Smooth muscle cell (in vitro differentiated cells): Measurements from ENCODE around the gene ASB2. TPM values are rescaled to one million over a fixed set of nuclear protein-coding genes. Genes with fewer than 3 reads are reported as not detected.

Source experiments
- DNase-seq: peaks from one replicate; lab custom pipeline; 2025; ENCODE audit not compliant: unreplicated experiment; lab: John Stamatoyannopoulos, UW
- H2AFZ ChIP-seq: fragments of 200-600 bp; sonication (generic); 2 replicates; pipeline ENCODE4 v1.6.0; 2016; ENCODE audit warnings: antibody characterized with exemption, low read depth, mild to moderate bottlenecking
- H3F3A ChIP-seq: fragments of 200-600 bp; sonication (generic); 2 replicates; pipeline ENCODE4 v1.6.0; 2017; ENCODE audit warnings: antibody characterized with exemption, low read depth
- H3K27ac ChIP-seq: fragments of 200-600 bp; sonication (generic); 2 replicates; pipeline ENCODE4 v1.5.1; 2016; ENCODE audit warnings: low read depth, mild to moderate bottlenecking
- H3K27me3 ChIP-seq: fragments of 200-600 bp; sonication (generic); 2 replicates; pipeline ENCODE4 v1.6.1; 2016; ENCODE audit warnings: low read depth, mild to moderate bottlenecking
- H3K36me3 ChIP-seq: fragments of 200-600 bp; sonication (generic); 2 replicates; pipeline ENCODE4 v1.5.1; 2016; ENCODE audit warnings: low read depth
- H3K4me1 ChIP-seq: fragments of 200-600 bp; sonication (generic); 2 replicates; pipeline ENCODE4 v1.5.1; 2016; ENCODE audit warnings: low read depth
- H3K4me2 ChIP-seq: fragments of 200-600 bp; sonication (generic); 2 replicates; pipeline ENCODE4 v1.6.0; 2016; ENCODE audit warnings: mild to moderate bottlenecking
- H3K4me3 ChIP-seq: fragments of 200-600 bp; sonication (generic); 2 replicates; pipeline ENCODE4 v1.5.1; 2016; ENCODE audit warnings: mild to moderate bottlenecking
- H3K79me2 ChIP-seq: fragments of 200-600 bp; sonication (generic); 2 replicates; pipeline ENCODE4 v1.6.0; 2016; ENCODE audit warnings: low read depth, mild to moderate bottlenecking
- H3K9ac ChIP-seq: fragments of 200-600 bp; sonication (generic); 2 replicates; pipeline ENCODE4 v1.6.0; 2016; ENCODE audit warnings: low read depth
- H3K9me3 ChIP-seq: fragments of 200-600 bp; sonication (generic); replicated peaks from 2 replicates; pipeline ENCODE4 v1.5.1; 2016; ENCODE audit warnings: low read depth
- H4K20me1 ChIP-seq: fragments of 200-600 bp; sonication (generic); 2 replicates; pipeline ENCODE4 v1.6.0; 2016; ENCODE audit warnings: low read depth
- CTCF ChIP-seq: fragments of 200-600 bp; sonication (generic); IDR thresholded peaks from 2 replicates; pipeline ENCODE4 v1.5.1; 2017; ENCODE audit warnings: borderline replicate concordance, mild to moderate bottlenecking, antibody characterized with exemption; ENCODE audit not compliant: insufficient read depth, poor library complexity, severe bottlenecking
- WGBS: methylation state at CpG from one replicate; pipeline ENCODE4 v1.1.7; 2016; ENCODE audit warnings: low lambda C conversion rate; 5-methylcytosine and 5-hydroxymethylcytosine counted together
- polyA plus RNA-seq: library from polyadenylated mRNA; unstranded; fragments of >200 nt; fragmentation: Nextera tagmentation; extraction: Ambion mirVana; gene quantifications from 2 replicates; pipeline ENCODE4 v1.2.1, GENCODE V29; 2016
- total RNA-seq: library from RNA; depleted of rRNA; stranded (reverse); fragments of >200 nt; gene quantifications from 2 replicates; pipeline ENCODE4 v1.2.3, GENCODE V29; 2014

The ASB2 gene
- total and polyA plus RNA-seq, 2 experiments from 2014 or later = 0.99 TPM; not detected in 1

- H3K4me3 ChIP-seq = no peak overlapping the region
- H4K20me1 ChIP-seq = no peaks in the 10 kb centered on the region
- no peaks in the 10 kb centered on the region for H3K36me3 ChIP-seq
- WGBS = 92% methylated on average over 4 of the region's 4 CpGs
- H3K4me2 ChIP-seq = no peak overlapping the region
- no peak overlapping the region for H2AFZ ChIP-seq
- no peak overlapping the region for H3K9ac ChIP-seq
- H3K27me3 ChIP-seq = peaks cover 4% of the 10 kb centered on the region
- H3K9me3 ChIP-seq = no peaks in the 10 kb centered on the region
- H3F3A ChIP-seq = no peaks in the 10 kb centered on the region
- TF ChIP-seq CTCF = no peak
- no peak overlapping the region for H3K27ac ChIP-seq
- no peaks in the 10 kb centered on the region for H3K79me2 ChIP-seq
- H3K4me1 ChIP-seq = no peaks in the 10 kb centered on the region
- DNase-seq = no peak
Measured at GRCh38 chr14:94003397-94003796, 27.0 kb upstream of the ASB2 start.

DNA sequence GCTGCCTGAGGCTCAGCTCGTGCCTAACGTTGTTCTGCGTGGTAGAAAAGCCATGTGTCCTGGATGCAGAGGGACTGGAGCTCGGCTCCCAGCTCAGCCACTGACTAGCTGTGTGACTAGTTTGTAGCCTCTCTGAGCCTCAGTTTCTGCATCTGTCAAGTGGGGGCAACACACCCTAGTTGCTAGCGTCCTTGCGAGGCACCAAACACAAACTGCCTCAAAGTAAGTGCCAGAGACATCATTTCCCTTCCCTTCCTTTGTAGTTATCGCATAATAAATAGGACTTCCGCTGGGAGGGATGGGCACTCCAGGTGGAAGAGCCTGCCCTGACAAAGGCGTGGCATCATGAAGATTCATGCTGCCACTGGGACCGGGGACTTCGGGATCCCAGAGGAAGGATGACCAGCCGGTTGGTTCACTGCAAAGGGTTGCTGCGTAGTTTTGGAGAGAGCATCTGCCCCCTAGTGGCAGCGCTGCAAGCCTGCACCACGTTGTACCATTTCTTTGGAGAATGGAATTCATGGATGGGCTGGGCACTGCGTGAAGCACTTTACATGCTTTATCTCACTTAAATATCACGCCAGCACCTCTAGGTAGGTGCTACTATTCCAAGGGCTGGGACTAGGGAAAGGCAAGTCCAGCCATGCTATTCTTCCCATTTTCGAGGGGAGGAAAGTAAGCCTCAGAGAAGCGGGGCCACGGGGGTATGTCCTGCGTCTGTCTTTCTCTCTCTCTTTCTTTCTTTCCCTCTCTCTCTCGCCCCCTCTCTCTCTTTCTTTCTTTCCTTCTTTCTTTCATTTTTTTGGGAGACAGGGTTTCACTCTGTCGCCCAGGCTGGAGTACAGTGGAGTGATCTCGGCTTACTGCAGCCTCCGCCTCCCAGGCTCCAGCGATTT lies 25.4 kb upstream of the ASB2 start:
- WGBS = 53% methylated on average over 26 of the region's 26 CpGs
- no peaks in the 10 kb centered on the region for H3K9me3 ChIP-seq
- no peaks in the 10 kb centered on the region for H4K20me1 ChIP-seq
- no peaks in the 10 kb centered on the region for H3K36me3 ChIP-seq
- no peaks in the 10 kb centered on the region for H3K79me2 ChIP-seq
- H3K4me2 ChIP-seq = no peak overlapping the region
- H3K9ac ChIP-seq = no peak overlapping the region
- no peaks in the 10 kb centered on the region for H3F3A ChIP-seq
- H3K27me3 ChIP-seq = peaks cover 4% of the 10 kb centered on the region
- H3K4me1 ChIP-seq = no peaks in the 10 kb centered on the region
- H3K27ac ChIP-seq = no peak overlapping the region
- peak; percentile 98 for TF ChIP-seq CTCF
- no peak overlapping the region for H3K4me3 ChIP-seq
- H2AFZ ChIP-seq = no peak overlapping the region
- DNase-seq = no peak

- Histone ChIP-seq H3K36me3 (no peaks in the 10 kb centered on the region), H3K9me3 (no peaks in the 10 kb centered on the region), H3K4me3 (no peak overlapping the region), H3K9ac (no peak overlapping the region), H3K27me3 (peaks cover 4% of the 10 kb centered on the region), H3K4me2 (no peak overlapping the region), H3F3A (no peaks in the 10 kb centered on the region), H3K4me1 (no peaks in the 10 kb centered on the region), H3K27ac (no peak overlapping the region), H3K79me2 (no peaks in the 10 kb centered on the region), H2AFZ (no peak overlapping the region), H4K20me1 (no peaks in the 10 kb centered on the region)
- TF ChIP-seq CTCF = no peak
- 83% methylated on average over 13 of the region's 13 CpGs for WGBS
- no peak for DNase-seq
Measured at GRCh38 chr14:94001016-94001415, 24.6 kb upstream of the ASB2 start.

DNA sequence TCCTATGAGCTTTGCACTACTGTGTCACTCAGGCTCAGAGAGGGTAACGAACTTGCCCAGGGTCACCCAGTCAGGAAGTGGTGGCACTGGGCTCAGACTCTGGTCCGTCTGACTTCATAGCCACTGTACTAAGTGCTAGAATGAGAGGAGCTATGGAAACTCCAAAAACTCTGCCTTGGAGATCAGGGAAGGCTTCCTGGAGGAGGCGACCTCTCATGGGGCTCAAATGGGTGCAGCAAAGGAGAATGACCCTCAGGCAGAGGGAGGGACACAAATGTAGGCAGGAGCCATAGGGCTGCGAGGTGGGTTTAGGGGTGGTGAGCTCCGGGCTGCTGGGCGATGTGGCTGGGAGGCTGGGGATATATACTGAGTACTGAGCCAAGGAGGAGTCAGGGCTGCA lies 23.9 kb upstream of the ASB2 start:
- no peak overlapping the region for H3K27ac ChIP-seq
- H3K4me2 ChIP-seq = no peak overlapping the region
- no peak overlapping the region for H2AFZ ChIP-seq
- peaks cover 4% of the 10 kb centered on the region for H3K27me3 ChIP-seq
- H4K20me1 ChIP-seq = no peaks in the 10 kb centered on the region
- H3K4me3 ChIP-seq = no peak overlapping the region
- no peaks in the 10 kb centered on the region for H3K9me3 ChIP-seq
- H3F3A ChIP-seq = no peaks in the 10 kb centered on the region
- TF ChIP-seq CTCF = no peak
- H3K79me2 ChIP-seq = no peaks in the 10 kb centered on the region
- no peaks in the 10 kb centered on the region for H3K4me1 ChIP-seq
- no peak overlapping the region for H3K9ac ChIP-seq
- H3K36me3 ChIP-seq = no peaks in the 10 kb centered on the region
- DNase-seq = no peak
- 87% methylated on average over 6 of the region's 6 CpGs for WGBS
